ENCODE measurements around the gene ANKS1B.

Gene ANKS1B

DNA sequence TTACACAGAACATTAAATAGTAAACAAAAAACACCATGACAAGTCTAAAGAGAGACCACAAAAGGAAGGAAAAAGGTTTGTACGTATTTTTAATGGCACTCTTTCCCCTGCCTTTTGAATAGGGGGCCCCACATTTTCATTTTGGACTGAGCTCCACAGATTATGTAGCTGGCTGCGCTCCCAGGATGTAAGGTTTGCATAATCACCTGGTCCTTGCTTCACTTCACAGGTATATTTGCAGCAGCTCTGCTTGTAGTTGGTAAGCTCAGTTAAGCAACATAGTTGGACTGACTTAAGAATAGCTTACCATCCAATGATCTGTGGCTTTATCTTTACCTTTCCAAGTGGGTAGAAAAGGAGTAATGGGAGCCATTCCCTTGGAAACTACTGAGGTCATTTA, 885.0 kb downstream of the ANKS1B start:
- H3K27me3 ChIP-seq (ENCODE audit: insufficient read depth, insufficient read length), result no peaks in the 10 kb centered on the region
- TF ChIP-seq SUZ12 (IDR thresholded peaks at IDR 0.05; ENCODE audit: extremely low read depth, insufficient read depth, insufficient read length), result no peak
- TF ChIP-seq YY1 (IDR thresholded peaks at IDR 0.05; ENCODE audit: insufficient read depth, insufficient read length), result no peak
- TF ChIP-seq ZNF274 (IDR thresholded peaks at IDR 0.05; ENCODE audit: low read depth, low read length), result no peak
- no peak overlapping the region for H3K4me3 ChIP-seq (ENCODE audit: insufficient read length, low read depth)
- no peaks in the 10 kb centered on the region for H3K9me3 ChIP-seq (ENCODE audit: insufficient read depth, low read length)
- H3K9ac ChIP-seq (ENCODE audit: insufficient read length, low read depth), result no peak overlapping the region
- no peaks in the 10 kb centered on the region for H3K36me3 ChIP-seq (ENCODE audit: insufficient read depth, insufficient read length, low read length)
- no peak for DNase-seq (ENCODE audit: low read depth, low spot score)
- H3K4me1 ChIP-seq (ENCODE audit: insufficient read depth, insufficient read length), result no peaks in the 10 kb centered on the region

DNA sequence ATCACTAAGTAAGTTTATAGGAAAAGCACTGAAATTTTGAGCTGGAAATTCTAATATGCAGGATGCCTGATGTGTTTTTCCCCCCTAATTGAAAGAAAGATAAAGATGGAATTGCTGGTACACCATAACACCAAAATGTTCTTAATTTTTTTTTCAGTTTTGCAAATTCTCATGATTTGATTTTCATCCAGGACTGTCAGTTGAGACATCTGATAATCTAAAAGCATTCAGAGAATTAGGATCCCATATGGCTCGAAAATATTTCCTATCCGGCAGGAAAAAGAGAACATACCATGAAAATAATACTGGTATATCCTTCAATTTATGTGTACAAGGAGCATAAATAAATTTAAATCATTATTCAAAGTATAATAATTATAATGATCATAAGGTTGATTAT, 887.6 kb downstream of the ANKS1B start:
- Histone ChIP-seq H3K4me3 (ENCODE audit: insufficient read length, low read depth) (no peak overlapping the region), H3K4me1 (ENCODE audit: insufficient read depth, insufficient read length) (no peaks in the 10 kb centered on the region), H3K9me3 (ENCODE audit: insufficient read depth, low read length) (no peaks in the 10 kb centered on the region), H3K36me3 (ENCODE audit: insufficient read depth, insufficient read length, low read length) (no peaks in the 10 kb centered on the region), H3K27me3 (ENCODE audit: insufficient read depth, insufficient read length) (no peaks in the 10 kb centered on the region), H3K9ac (ENCODE audit: insufficient read length, low read depth) (no peak overlapping the region)
- DNase-seq (ENCODE audit: low read depth, low spot score), result no peak
- TF ChIP-seq SUZ12 (IDR thresholded peaks at IDR 0.05; ENCODE audit: extremely low read depth, insufficient read depth, insufficient read length) (no peak), ZNF274 (IDR thresholded peaks at IDR 0.05; ENCODE audit: low read depth, low read length) (no peak), YY1 (IDR thresholded peaks at IDR 0.05; ENCODE audit: insufficient read depth, insufficient read length) (no peak)

DNA sequence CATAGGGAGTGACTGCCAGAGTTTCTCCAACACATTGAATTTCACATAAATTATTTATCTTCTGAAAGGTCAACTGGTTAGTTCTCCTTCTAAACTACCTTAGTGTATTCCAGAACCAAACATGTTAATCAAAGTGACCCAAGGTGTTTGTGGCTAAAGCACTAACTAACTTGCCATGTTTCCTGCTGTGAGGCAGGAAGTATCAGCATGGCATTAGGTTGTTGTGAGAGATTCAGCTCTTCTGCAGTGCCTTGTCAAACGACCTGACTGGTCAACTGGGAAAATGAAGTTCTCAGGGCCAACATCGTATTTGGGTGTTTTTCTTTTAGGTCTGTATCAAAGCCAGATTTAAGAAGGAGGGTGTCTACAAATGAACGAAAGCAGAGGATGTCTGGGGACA, 891.6 kb downstream of the ANKS1B start:
- H3K4me1 ChIP-seq (ENCODE audit: insufficient read depth, insufficient read length), result no peaks in the 10 kb centered on the region
- H3K36me3 ChIP-seq (ENCODE audit: insufficient read depth, insufficient read length, low read length), result no peaks in the 10 kb centered on the region
- DNase-seq (ENCODE audit: low read depth, low spot score), result peak; percentile 13
- no peaks in the 10 kb centered on the region for H3K9me3 ChIP-seq (ENCODE audit: insufficient read depth, low read length)
- TF ChIP-seq YY1 (IDR thresholded peaks at IDR 0.05; ENCODE audit: insufficient read depth, insufficient read length) (no peak), ZNF274 (IDR thresholded peaks at IDR 0.05; ENCODE audit: low read depth, low read length) (no peak), SUZ12 (IDR thresholded peaks at IDR 0.05; ENCODE audit: extremely low read depth, insufficient read depth, insufficient read length) (no peak)
- H3K9ac ChIP-seq (ENCODE audit: insufficient read length, low read depth), result no peak overlapping the region
- H3K27me3 ChIP-seq (ENCODE audit: insufficient read depth, insufficient read length), result no peaks in the 10 kb centered on the region
- H3K4me3 ChIP-seq (ENCODE audit: insufficient read length, low read depth), result no peak overlapping the region

DNA sequence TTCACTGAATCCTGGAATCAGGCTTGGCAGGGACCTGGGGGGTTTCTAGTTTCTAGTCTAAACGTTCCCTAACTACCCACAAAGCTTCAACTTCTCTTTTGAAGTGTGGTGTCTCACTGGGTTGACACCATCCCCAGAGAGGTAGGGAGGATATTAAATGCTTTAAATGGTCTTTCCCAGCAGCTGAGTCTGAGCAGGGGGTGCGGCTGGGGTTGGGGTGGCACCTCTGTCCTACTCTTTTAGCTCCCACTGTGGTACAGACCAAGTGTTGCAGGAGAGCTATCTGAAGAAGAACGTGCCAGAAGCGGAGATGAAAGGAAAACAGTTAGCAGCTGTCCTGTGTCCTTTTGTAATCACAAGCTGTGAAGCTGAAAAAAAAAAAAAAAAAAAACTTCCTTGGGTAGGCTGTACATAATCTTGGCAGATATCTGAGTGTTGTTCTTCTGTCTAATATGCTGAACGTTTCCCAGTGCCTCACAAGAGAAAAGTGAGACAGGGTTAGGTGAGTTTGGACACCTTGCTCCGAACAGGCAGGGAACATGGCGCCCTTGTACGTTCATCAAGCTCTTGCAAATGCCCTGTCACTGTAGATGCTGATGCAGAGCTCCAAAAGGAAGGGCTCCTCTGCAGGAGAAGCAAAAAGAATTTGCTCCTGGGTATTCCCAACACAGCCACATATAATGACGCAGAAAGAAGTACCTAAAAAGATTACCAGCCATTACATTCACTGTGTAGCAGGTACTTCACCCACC, 892.5 kb downstream of the ANKS1B start:
- no peak overlapping the region for H3K4me3 ChIP-seq (ENCODE audit: insufficient read length, low read depth)

DNA sequence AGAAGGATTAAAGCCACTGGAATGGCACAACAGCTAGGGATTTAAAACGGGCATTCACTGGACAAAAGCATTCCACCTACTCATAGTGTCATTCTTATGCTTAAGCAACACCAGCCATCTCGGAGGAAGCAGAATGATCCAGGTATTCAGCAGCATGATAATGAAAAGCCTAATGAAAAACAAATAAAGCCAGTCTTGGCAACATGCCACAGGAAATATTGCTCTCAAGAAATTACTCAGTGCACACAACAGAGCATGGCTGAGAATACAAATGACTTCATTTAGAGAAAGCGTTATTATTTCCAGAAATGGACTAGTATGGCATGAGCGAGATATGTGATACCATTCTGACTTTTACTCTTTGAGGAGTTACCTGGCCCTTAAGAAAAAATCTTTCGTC, 897.5 kb downstream of the ANKS1B start:
- Histone ChIP-seq H3K4me3 (ENCODE audit: insufficient read length, low read depth) (no peak overlapping the region), H3K4me1 (ENCODE audit: insufficient read depth, insufficient read length) (no peaks in the 10 kb centered on the region), H3K27me3 (ENCODE audit: insufficient read depth, insufficient read length) (no peaks in the 10 kb centered on the region), H3K9ac (ENCODE audit: insufficient read length, low read depth) (no peak overlapping the region), H3K9me3 (ENCODE audit: insufficient read depth, low read length) (no peaks in the 10 kb centered on the region), H3K36me3 (ENCODE audit: insufficient read depth, insufficient read length, low read length) (no peaks in the 10 kb centered on the region)
- TF ChIP-seq SUZ12 (IDR thresholded peaks at IDR 0.05; ENCODE audit: extremely low read depth, insufficient read depth, insufficient read length) (no peak), ZNF274 (IDR thresholded peaks at IDR 0.05; ENCODE audit: low read depth, low read length) (no peak), YY1 (IDR thresholded peaks at IDR 0.05; ENCODE audit: insufficient read depth, insufficient read length) (no peak)
- peak; percentile 39 for DNase-seq (ENCODE audit: low read depth, low spot score)

More for the DNA sequence above, 892.5 kb downstream of the ANKS1B start:
- no peak for DNase-seq (ENCODE audit: low read depth, low spot score)
- Histone ChIP-seq H3K9ac (ENCODE audit: insufficient read length, low read depth) (no peak overlapping the region), H3K9me3 (ENCODE audit: insufficient read depth, low read length) (no peaks in the 10 kb centered on the region), H3K36me3 (ENCODE audit: insufficient read depth, insufficient read length, low read length) (no peaks in the 10 kb centered on the region), H3K4me1 (ENCODE audit: insufficient read depth, insufficient read length) (no peaks in the 10 kb centered on the region), H3K27me3 (ENCODE audit: insufficient read depth, insufficient read length) (no peaks in the 10 kb centered on the region)
- TF ChIP-seq SUZ12 (IDR thresholded peaks at IDR 0.05; ENCODE audit: extremely low read depth, insufficient read depth, insufficient read length), result no peak
- no peak for TF ChIP-seq ZNF274 (IDR thresholded peaks at IDR 0.05; ENCODE audit: low read depth, low read length)
- no peak for TF ChIP-seq YY1 (IDR thresholded peaks at IDR 0.05; ENCODE audit: insufficient read depth, insufficient read length)

DNA sequence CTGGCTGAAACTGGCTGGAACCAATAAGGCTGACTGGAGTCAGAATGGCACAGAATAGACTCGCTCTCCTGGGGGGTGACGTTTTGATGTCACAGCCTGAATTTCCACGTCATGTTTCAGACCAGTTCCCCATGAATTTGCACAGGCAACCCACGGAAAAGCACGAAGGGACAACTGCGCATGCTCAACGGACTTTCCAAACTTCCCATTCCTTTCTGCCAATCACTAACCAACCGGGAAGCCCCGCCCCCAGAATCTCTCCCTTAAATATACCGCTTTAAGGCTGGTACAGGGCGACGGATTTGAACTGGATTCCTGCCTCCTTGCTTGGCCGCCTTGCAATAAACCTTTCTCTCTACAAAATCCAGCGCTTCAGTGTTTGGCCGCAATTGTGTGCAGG, 904.9 kb downstream of the ANKS1B start:
- TF ChIP-seq ZNF274 (IDR thresholded peaks at IDR 0.05; ENCODE audit: low read depth, low read length), result no peak
- no peak for TF ChIP-seq YY1 (IDR thresholded peaks at IDR 0.05; ENCODE audit: insufficient read depth, insufficient read length)
- no peak for TF ChIP-seq SUZ12 (IDR thresholded peaks at IDR 0.05; ENCODE audit: extremely low read depth, insufficient read depth, insufficient read length)
- Histone ChIP-seq H3K36me3 (ENCODE audit: insufficient read depth, insufficient read length, low read length) (no peaks in the 10 kb centered on the region), H3K4me3 (ENCODE audit: insufficient read length, low read depth) (no peak overlapping the region), H3K9me3 (ENCODE audit: insufficient read depth, low read length) (no peaks in the 10 kb centered on the region), H3K4me1 (ENCODE audit: insufficient read depth, insufficient read length) (no peaks in the 10 kb centered on the region), H3K9ac (ENCODE audit: insufficient read length, low read depth) (no peak overlapping the region), H3K27me3 (ENCODE audit: insufficient read depth, insufficient read length) (no peaks in the 10 kb centered on the region)
- DNase-seq (ENCODE audit: low read depth, low spot score), result no peak

DNA sequence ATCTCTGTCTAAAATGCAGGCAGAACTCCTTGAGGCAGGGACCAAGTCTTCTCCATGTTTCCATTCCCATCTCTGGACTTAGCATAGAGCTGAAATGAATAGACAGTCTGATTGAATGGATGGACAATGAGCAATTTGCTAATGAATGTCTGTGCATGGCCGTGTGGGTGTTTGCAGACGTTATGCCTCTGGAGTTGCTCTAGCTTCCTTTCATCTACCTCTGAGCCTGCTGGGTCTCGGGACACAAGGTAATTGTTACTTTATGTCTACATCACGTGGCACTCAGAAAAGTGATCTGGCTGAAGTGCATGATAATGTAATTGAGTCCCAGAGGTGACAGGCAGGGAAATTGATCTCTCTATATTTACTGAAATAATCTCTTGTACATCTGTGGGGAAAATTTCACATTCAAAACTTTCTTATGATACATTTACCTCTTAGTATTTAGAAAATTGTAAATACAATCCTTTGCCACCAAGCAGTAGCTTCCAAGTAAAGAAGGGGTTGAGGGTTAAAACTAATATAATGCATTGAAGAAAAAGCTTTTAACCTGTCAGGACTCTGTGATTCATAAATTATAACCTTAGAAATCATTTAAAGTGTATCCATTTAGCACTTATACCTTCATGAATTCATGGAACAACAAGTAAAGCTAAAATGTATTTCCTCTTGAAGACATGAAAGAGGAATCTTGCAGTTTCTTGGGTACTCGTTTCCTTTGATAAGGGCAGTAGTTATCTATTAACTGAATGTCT, 915.6 kb downstream of the ANKS1B start:
- Histone ChIP-seq H3K9ac (ENCODE audit: insufficient read length, low read depth) (no peak overlapping the region), H3K4me1 (ENCODE audit: insufficient read depth, insufficient read length) (no peaks in the 10 kb centered on the region), H3K36me3 (ENCODE audit: insufficient read depth, insufficient read length, low read length) (no peaks in the 10 kb centered on the region), H3K4me3 (ENCODE audit: insufficient read length, low read depth) (no peak overlapping the region), H3K27me3 (ENCODE audit: insufficient read depth, insufficient read length) (no peaks in the 10 kb centered on the region), H3K9me3 (ENCODE audit: insufficient read depth, low read length) (no peaks in the 10 kb centered on the region)
- no peak for DNase-seq (ENCODE audit: low read depth, low spot score)
- TF ChIP-seq SUZ12 (IDR thresholded peaks at IDR 0.05; ENCODE audit: extremely low read depth, insufficient read depth, insufficient read length), result no peak
- TF ChIP-seq YY1 (IDR thresholded peaks at IDR 0.05; ENCODE audit: insufficient read depth, insufficient read length), result no peak
- TF ChIP-seq ZNF274 (IDR thresholded peaks at IDR 0.05; ENCODE audit: low read depth, low read length), result no peak
